NCI-H187 treated with DMSO at 0.1 percent for 48 hours (cell line): ENCODE results near the gene FNBP1.
"Not testable (repeated sequence)": the region's sequence is repeated elsewhere in the genome, so short reads cannot be mapped to it uniquely, and the experiment has no call there.

Experiments used
- DNase-seq: peaks from one replicate; lab custom pipeline; 2025; lab: John Stamatoyannopoulos, UW

FNBP1 gene

GRCh38 chr9:130021842-130022241, 21.1 kb downstream of the FNBP1 start:
- not testable (repeated sequence) for DNase-seq

DNA sequence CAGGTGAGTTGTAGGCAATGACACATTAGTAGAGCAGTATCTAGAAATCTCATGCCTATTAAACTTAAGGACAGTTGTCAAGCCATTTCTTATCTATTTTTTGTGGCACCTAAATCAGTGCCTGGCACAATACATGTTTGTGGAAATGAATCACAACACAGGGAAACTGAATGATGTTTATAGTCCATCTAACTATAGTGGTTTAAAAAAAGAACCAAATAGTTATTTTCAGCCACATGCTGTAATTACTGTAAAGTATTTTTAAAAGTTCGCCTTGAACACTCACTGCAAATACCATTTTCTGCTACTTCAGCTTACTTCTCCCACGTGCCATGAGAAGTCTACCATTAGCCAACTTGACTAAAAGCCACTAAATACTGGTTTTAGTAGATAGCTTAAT, 21.9 kb downstream of the FNBP1 start:
- DNase-seq = no peak

DNA sequence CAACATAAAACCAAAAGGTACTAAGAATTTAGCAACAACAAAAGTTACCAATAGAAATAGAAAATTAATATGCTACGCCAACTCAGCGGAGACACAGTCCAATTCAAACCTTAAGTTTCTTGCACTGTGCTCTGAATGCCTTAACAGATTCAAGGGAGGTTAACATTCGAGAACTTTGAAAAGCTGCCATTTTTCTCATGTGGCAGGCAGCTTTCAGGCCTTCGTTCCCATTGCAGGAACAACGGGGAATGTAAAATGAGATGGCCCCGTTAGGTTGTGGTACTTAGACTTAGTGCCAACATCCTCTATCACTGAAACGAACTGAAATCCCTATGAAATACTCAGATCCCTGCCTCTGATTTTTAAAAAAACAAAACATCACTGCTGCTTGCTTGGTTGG, 22.4 kb downstream of the FNBP1 start:
- no peak for DNase-seq

DNA sequence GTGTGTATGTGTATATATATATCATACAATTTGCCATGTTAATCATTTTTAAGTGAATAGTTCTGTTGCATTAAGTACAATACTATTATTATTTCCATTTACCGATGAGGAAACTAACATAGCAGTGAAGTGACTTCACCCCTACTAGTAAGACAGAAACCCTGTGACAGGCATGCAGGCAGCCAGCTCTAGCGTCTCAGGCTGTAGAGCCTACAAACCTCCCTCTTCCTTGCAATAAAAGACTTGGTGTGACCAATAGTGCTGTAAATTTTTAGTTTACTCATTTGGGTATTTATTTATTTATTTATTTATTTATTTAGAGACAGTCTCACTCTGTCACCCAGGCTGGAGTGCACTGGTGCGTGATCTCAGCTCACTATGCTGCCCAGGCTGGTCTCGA, 24.7 kb downstream of the FNBP1 start:
- DNase-seq = no peak

GRCh38 chr9:130017510-130017909, 25.5 kb downstream of the FNBP1 start:
- not testable (repeated sequence) for DNase-seq

DNA sequence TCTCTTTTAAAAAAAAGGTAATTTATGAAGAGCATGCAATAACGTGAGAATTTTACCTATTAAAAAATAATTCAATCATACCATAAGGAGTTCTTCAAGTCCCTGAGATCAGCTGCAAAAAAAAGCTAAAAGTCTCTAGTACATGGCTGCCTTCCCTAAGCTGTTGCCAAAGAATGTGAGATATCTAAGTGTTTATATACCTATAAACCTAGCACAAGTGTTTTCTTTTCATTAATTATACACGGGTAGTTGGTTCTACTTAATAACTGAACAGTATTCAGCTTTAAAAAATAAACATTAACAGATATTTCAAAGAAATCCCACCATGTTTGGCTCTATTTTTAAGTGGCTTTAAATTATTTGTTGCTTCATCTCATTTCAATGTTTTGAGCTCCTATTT, 25.9 kb downstream of the FNBP1 start:
- no peak for DNase-seq

DNA sequence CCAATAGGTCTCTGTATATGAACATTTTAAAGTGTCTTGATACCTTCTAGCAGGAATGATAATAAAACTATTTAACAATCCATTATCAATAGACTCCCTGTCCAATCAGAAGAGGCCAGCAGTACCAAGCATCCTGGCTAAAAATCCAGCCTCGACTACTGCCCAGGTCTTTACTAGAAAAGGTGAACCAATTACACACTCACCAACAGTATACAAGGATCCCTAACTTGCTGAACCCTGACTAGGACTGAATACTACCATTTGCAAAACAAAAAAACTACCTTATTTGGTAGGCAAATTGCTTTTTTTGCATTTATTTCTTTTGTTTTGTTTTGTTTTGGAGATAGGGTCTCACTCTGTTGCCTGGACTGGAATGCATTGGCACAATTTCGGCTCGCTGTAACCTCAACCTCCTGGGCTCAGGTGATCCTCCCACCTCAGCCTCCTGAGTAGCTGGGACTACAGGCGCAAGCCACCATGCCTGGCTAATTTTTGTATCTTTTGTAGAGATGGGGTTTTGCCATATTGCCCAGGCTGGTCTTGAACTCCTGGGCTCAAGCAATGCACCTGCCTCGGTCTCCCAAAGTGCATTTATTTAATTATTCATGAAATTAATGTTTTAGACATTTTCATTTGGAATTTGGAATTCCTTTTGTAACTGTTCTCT, 27.5 kb downstream of the FNBP1 start:
- no peak for DNase-seq

- DNase-seq = no peak
These were observed 29.7 kb downstream of the FNBP1 start for GRCh38 chr9:130013326-130013725.

DNA sequence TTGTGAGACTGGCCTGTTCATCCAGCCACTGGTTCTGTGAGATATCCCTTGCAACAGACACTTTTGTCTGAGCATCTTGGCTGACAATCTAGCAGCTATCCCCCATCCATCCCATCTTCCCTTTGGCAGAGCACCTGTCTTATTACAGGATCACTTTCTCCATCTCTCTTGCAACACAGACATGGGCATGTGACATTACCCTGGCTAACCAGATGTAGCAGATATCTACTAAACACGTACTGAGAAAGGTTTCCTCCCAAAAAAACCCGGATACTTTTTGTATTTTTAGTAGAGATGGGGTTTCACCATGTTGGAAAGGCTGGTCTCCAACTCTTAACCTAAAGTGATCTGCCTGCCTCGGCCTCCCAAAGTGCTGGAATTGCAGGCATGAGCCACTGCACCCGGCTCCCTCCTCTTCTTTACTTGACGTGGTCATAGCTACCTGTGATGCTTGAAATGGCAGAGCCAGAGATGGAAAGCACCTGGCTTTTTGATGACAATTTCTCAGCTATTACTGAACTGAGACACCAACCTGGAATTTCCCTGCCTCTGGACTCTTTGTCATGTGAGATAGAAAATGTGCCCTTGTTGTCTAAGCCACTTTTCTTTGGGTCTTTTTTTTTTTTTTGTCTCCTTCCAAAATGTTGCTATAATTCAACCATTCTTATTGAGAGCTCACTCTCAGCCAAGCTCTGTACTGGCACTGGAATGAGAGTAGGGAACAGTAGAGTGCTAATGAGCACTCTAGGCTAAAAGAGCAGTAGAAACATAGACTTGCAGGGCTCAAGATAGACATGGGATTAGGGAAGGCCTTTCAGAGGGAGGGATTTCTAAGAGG, 32.6 kb downstream of the FNBP1 start:
- no peak for DNase-seq

DNA sequence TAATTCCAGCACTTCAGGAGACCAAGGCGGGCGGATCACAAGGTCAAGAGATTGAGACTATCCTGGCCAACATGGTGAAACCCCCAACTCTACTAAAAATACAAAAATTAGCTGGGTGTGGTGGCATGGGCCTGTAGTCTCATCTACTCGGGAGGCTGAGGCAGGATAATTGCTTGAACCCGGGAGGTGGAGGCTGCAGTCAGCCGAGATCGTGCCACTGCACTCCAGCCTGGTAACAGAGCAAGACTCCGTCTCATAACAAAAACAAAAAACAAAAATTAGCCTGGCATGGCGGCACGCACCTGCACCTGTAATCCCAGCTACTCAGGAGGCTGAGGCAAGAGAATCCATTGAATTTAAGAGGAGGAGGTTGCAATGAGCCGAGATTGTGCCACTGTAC, 33.4 kb downstream of the FNBP1 start:
- not testable (repeated sequence) for DNase-seq

GRCh38 chr9:130008538-130008937, 34.5 kb downstream of the FNBP1 start:
- no peak for DNase-seq

- not testable (repeated sequence) for DNase-seq
These were observed 36.0 kb downstream of the FNBP1 start for GRCh38 chr9:130006952-130007351.

GRCh38 chr9:130003943-130004552, 38.9 kb downstream of the FNBP1 start:
- DNase-seq = no peak

- no peak for DNase-seq
These were observed 40.7 kb downstream of the FNBP1 start for GRCh38 chr9:130002320-130002719.

GRCh38 chr9:130001190-130001589, 41.8 kb downstream of the FNBP1 start:
- DNase-seq = no peak

- no peak for DNase-seq
These were observed 43.9 kb downstream of the FNBP1 start for GRCh38 chr9:129999141-129999510.

DNA sequence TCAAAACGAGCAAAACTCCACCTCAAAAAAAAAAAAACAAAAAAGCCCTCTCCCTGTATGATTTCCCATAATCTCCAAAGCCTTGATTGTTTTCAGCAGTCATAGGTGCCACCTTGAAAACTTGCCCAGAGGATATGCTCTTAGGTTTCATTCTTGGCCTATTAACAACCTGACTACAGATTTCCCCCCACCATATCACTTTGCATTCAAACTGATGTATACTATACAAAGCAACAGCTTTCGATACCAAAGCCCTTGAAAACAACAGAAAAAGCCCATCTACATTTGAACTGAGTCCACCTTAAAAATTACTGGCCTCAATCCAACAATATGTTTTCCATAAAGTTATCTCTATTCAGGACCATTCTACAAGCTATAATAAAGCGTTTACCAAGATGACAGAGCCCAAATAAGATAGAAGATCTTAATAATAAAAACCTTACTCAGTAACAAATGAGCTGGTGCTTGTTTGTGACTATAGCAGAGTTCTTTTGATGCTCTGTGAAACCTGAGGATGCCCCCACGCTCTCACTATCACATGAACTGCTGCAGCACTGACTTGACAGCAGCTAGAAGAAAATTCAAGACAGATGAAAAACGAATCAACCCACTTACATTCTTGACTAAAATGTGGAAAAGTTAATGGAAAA, 44.4 kb downstream of the FNBP1 start:
- DNase-seq = no peak

- not testable (repeated sequence) for DNase-seq
These were observed 45.3 kb downstream of the FNBP1 start for GRCh38 chr9:129997706-129998105.

- no peak for DNase-seq
These were observed 46.7 kb downstream of the FNBP1 start for GRCh38 chr9:129996161-129996830.

GRCh38 chr9:129995409-129996160, 47.4 kb downstream of the FNBP1 start:
- no peak for DNase-seq

- DNase-seq = no peak
These were observed 48.1 kb downstream of the FNBP1 start for GRCh38 chr9:129994882-129995281.
